Pulmonary artery endothelial cell (primary cell): ENCODE measurements around the gene APCDD1L. TPM values are rescaled to one million over a fixed set of nuclear protein-coding genes. Genes with fewer than 3 reads are reported as not detected.
A peak's percentile ranks its signal among the peaks of the same experiment; 100 is the strongest.
"Not testable (repeated sequence)": the region's sequence is repeated elsewhere in the genome, so short reads cannot be mapped to it uniquely, and the experiment has no call there.

ENCODE experiments used
- DNase-seq: peaks from one replicate; pipeline ENCODE4 v3.0.0-alpha.2; 2011; ENCODE audit warnings: low read depth, low spot score
- total RNA-seq: library from RNA; depleted of rRNA; stranded (reverse); fragments of >200 nt; gene quantifications from 2 replicates; pipeline ENCODE4 v1.2.3, GENCODE V29; 2014

The APCDD1L gene
- total RNA-seq, 1 donor from 2014 or later = 0.26 TPM

DNA sequence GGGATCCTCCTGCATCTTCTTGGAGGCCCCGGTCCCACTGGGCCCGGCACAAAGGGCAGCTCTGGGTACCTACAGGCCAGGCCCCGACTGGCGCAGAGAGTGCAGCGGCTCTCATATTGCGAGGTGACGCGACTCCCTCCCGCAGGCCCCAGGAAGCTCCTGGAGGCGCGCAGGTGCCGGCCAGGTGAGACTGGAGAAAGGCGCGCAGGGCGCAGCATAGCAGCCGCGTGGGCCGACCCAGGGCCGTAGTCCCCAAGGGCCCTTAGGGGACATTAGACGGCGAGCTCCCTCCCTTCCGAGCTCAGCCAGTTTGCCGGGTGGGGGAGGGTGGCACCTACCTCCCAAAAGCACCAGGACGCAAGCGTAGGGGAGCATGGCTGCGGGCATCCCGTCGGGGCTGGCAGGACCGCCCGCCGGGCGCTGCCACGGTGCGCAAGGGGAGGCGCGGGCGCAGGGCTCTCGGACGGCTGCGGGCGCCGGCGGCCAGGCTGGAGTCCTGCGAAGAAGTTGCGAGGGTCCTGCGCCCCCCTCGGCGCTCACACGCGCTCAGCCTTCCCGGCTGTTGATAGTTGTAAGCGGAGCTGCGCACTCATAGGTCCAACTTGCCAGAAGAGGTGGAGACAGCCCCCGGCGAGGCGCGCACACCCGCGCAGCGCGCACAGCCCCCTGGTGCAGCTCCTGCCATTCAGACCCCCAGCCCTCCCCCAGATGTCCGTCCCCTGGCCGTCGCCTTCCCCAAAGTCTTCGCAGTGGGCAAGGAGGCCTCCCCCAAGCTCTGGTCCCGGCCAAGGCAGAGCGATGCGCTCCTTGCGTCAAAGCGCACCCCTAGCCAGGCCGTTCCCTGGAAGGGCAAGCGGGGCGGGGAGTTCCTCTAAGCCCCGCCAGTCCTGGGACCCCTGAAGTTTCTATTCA, 622 bp downstream of the APCDD1L start:
- no peak for DNase-seq

DNA sequence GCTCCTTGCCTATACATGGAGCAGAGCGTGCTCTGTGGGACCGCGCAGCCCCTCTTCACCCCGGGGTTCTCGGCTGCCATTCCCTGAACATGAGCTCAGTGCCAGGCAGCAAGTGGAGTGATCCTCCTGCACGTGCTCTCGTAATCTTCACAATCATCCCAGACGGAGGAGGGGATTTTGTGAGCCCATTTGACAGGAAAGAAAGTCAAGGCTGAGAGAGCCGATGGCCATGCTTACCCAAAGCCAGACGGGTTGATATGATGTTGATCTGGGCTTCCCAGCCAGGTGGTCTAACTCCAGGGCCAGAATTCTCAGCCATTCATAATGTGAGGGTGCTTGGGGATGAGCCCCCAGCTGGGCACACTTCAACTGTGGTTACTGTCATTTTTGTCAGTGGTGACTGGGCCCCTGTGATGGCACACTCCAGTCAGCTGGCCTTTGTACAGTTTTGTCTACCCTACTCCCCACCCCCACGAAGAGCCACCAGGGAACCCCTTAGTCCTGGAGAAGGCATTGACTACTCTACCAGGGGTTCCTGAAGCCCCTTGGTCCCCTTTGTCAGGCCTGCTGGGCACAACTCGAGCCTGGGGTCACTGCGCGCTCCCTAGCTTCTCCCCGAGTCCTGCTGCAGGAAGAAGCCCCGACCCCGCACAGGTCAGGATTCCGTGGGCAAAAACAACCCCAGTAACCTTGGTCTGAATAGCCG, 1.5 kb downstream of the APCDD1L start:
- DNase-seq = no peak

DNA sequence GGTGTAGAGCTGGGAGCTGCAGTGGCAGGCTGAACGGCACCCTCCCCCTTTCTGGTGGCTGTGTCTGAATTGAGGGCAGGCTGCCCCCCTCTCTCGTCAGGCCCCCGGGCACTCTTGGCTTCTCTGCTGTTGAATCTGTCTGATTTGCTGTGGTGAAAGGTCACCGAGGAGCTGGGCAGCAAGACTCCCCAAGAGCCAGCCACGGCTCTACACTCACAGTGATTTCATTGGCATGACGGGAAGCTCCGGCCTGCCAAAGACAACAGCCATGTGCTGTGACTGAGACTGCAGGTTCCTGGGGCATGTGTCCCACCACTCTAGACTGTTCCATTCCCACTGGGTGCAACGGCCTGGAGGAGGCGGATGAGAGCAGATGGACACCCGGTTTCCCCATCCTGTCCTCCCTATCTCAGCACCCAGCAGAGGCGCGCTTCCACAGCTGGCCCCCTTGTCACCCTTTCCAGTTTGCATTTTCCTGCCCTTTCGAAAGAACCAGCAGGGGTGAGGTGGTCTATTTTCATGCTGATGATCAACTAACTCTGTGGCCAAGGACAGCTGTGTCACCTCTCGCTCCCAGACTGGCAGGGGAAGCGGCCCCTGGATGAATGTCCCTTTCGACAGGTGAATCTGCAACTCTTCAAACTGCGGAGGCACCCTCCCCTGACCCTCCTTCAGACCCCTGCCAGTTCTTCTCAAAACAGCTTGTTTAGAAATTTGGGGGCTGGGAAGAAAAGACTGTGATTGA, 2.2 kb downstream of the APCDD1L start:
- no peak for DNase-seq

DNA sequence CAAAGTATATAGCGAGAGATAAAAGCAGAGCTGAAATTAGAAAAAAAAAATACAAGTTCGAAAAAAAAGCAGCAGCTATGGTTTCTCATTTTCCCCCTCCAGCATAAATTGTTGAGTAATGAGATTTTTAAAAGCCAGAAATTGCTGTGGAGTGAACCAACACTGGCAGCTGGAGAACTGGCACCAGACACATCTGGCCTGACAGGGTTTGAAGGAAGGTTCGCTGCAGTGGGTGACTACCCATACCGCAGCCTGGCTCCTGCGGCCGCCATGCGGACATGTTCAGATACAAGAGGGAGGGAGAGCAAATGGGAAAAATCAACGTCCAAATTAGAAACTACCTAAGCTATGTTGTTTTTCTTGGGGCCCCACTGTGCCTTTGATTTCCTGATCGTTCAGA, 3.3 kb downstream of the APCDD1L start:
- DNase-seq = no peak

DNA sequence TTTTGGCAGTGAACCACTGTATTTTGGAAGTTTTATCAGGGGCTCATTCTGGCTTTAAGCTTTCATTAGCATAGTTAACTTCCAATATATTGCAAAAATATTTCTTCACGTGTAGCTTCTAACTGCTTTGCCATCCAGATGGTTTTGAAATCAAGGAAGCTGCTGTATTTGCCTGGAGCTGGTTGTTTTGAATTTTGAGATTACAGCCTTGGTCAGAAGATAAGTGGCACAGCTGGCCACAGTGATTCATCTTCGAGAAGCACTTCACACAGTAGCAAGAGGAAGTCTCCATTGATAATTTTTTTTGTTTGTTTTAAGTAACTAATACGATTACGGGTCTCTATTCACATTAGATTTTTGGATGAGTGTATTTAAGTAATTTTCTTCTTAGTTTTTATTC, 3.8 kb downstream of the APCDD1L start:
- peak; percentile 66 for DNase-seq

DNA sequence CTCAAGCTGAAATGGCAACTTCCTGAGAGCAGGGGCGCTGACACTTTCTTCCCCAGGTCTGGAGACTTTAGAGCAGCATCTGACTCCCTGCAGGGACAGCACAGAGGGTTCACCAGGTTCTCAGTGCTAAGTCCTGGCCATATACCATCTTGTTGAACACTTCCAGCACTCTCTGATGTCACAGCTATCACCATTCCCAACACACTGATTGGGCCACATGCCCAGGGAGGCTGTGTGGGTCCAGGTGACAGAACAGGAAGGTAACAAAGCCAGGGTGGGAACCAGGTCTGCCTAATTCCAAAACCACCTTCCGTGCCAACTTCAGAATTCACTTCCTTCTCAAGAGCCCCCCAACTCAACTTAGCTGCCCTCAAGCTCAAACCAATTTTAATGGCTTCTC, 4.3 kb downstream of the APCDD1L start:
- no peak for DNase-seq

DNA sequence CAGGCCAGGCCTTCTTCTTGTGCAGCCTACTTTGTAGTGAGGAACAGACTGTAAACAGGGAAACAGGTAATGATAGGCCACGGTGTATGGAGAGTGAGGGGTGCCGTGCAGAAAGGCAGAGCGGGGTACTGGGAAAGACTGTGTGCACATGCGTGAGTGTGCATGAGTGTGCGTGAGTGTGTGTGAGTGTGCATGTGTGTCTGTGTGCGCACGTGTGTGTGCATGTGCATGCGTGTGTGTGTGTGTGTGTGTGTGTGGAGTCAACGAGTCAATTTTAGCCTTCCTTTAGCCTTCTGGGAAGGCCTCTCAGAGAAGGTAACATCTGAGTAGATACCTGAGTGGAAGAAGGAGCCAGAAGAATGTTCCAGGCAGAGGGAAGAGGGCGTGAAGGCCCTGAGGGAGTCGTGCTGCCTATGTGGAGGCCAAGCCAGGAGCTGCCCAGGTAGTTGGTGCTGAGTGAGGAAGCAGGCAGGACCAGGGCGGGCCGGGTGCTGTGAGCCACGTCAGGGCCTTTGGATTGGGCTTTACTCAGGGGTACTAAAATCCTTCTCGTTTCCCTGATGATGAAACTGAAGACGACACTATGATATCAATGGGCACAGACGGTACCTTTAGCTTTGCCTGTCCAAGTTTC, 6.3 kb downstream of the APCDD1L start:
- no peak for DNase-seq

DNA sequence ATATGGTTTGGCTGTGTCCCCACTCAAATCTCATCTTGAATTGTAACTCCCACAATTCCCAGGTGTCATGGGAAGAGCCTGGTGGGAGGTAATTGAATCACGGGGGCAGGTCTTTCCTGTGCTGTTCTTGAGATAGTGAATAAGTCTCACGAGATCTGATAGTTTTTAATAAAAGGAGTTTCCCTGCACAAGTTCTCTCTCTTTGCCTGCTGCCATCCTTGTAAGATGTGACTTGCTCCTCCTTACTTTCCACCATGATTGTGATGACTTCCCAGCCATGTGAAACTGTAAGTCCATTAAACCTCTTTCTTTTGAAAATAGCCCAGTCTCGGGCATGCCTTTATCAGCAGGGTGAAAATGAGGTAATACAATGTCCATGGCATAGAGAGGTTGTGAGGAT, 8.2 kb downstream of the APCDD1L start:
- DNase-seq = not testable (repeated sequence)

DNA sequence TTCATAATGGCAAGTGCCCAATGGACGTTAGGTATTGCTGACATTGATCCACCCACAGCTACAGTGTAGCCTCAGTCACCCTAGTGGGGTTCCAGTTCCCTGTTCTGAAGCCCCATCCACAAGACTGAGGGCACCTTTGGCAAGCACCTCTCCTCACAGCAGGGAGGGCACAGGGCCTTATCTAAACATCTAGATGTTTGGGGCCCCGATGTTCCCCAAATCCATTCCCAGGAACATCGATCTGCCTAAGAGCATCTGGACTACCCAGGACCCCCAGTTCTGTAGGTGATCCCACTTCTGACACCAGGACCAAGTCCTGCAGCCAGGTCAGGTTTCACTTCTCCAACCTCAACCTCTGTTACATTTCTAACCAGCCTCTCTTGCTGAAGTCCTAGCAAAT, 10.6 kb downstream of the APCDD1L start:
- no peak for DNase-seq

DNA sequence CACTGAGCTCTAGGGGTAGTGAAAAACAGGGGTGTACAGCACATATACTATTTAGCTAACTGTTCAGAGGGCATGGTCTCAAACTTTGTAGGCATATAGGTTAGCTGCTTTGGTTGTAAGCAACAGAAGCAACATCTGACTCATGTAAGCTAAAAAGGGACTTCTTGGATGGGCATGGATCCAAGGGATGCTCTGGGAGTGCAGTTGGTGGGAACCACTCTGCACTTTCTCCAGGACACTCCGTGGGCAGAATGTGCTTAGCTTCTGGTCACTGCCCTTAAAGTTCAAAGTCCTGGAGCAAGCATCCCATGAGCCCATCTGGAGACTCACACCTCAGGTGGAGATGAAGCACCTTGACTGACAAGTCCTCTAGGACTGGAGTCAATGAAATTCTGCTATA, 11.5 kb downstream of the APCDD1L start:
- DNase-seq = no peak

DNA sequence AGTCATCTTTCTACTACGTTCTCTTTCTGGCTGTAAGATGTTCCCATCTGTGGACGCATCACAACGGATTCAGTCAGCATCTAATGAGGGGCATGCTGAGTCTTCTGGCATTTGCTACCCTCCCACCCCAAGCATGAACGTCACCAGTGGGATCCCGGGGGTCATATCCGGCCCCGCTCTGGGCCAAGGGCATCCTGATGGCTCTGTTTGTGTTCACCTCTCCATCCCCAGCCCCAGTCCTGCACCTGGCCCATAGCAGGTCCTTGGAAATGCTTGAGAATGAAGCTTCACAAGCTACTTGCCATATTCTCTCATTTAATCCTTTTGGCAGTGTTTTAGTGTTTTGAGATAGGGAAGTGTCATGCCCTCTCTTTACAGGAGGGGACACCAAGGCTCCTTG, 14.9 kb downstream of the APCDD1L start:
- DNase-seq = no peak

DNA sequence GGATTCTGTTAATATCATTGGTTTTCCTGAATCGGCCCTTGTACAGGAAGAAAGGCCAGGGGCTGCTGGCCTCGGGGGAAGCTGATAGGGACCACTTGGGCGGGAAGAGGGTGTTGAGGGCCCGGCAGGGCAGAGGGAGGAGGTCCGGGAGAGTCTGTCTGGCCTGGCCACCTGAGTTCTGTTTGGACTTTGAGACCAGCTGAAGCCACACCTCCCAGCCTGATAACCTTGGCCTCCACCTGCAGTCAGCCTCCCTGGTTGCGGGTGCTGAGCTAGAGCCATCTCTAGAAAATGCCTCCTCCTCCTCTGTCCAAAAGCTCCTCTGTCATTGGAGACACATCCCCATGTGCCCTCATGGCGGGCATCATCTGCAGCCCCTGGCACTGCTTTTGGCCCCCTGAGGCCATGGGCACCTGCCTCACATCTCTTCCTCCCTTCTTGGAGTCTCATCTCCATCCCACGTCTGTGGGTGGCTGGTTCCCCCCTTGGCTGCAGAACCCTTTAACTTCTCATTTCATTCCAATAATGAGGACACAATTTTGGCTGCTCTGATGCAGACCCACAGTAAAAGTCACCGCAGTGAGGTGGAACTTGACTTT, 16.6 kb downstream of the APCDD1L start:
- no peak for DNase-seq

DNA sequence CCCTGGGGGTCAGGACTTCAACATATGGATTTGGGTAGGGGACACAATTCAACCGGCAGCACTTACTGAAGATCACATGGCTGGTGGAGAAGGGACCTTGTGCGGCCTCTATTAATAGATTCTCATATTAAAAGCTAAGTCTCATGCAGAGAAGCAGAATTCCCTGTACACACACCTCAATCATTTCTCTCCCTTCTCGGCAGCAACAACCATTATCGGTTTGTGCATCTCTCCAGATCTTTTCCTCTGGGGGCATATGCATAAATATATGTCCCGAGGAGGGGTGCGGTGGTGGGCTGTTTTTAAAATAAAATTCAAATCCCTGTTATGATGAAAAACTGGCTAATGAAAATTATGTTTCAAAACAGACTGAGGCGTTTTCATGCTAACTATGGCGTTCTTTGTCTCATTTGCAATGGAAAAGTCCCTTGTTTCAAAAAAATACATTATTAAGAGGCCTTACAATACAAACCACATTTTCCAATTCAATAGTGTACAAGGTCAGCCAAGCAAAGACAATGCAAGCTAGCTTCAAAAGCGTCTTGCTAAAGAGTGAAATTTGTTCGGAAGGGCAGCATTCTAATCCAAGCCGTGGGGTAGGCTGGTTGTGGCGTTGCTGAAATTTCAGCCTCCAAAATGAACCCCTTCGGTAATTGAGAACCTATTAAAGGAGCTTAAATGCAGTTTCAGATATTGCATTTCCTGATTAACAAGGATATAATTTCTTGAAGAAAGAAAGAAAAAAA, 17.3 kb downstream of the APCDD1L start:
- DNase-seq = no peak

DNA sequence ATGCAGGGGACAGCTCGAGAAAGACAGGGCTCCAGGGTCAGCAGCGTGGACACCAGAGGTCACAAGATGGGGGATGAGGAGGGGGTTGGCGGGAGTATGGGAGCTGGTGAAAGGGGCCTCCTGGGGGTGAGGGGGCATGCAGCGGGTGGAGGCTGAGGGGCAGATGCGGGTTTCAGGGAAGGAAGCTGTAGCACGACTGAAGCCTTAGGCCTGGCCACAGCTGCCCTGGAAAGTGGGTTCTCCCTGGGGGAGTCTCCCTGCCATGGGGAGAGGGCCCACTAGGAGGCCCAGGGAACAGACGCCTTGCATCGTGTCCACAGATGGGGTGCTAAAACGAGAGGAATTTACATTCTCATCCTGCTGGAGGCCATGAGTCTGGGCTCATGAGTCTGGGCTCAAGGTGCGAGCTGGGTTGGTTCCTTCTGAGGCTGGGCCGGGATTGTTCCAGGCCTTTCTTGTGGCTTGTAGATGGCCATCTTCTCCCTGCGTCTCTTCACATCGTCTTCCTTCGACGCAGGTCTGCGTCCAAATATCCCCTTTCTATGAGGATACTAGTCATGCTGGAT, 18.0 kb downstream of the APCDD1L start:
- no peak for DNase-seq

DNA sequence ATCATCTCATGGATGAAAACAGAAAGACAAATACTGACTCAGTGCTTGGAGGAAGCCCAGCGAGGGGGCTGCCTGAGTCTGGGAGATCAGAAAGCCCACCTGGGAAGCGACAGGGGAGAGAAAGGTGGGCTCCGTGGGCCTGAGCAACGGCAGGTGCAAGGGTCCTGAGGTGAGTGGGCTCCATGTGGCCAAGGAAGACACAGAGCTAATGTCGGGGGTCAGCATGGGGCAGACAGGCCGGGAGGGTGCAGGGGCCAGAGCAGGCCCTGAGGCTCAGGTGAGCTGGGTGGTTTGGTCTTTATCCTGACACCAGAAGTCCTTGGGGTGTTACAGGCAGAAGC, 18.8 kb downstream of the APCDD1L start:
- no peak for DNase-seq

DNA sequence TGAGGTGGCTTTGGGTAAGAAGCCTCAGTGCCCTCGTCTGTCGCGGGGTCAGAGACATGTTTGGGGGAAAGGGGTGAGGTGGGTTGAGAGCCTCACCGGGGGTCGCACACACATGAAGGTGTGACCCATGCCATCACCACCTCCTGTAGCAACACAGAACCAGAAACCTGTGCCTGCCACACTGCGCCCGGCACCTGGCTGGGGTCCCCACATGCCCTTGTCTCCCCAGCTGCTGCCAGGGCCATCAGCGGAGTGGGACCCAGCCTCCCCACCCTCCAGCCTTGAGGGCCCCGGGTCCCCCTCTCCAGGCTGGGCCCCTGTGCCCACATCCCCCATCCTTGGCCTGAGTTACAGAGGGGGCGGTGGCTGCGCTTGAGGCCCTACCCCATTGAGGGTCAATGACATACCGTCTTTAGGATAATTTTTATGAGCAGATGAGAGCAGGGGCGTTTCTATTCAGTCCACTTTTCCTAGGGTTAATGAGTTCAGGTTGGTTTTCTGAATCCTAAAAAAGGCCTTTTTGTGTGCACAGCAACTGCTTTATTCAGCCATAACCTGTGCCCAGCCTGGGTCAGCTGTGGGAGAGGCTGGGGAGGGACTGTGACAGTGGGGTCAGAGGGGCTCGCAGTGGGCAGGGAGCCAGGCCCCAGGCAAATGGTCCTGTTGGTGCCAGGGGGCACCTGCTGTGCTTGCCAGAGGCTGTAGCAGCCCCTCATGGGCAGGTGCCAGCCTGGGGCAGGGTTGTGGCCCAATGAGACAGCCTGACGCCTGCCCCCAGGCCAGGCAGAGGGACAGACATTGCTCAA, 19.4 kb downstream of the APCDD1L start:
- no peak for DNase-seq

DNA sequence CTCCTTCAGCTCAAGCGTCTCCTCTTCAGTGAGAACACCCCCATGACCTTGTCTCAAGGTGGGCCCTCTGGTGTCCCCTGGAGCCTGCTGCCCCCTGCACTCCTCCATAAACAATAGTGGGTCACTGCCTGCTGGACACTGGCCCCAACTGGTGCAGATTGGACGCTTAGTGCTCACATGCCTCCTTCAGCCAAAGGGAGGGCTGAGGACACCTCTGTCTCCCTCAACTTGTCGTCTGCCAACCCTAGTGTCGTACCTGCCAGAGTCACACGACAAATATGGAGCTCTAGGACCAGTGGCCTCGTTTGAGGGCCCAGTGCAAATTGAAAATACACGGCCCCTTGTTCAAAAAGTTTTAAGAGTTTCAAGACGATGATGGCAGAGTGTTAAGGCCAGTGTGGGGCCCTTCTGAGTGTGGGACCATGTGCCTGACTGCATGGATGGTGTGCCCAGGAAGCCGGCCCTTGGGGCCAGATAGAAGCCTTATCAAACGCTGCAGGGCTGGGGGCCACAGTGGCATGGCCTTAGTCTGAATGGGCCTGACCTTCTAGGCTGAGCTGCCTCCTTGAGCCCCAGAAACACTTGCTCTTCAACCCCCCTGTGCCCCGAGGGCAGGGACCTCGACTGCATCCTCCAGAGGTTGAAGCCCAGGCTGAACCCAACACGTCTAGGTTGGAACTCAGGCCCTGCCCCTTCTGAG, 20.1 kb downstream of the APCDD1L start:
- no peak for DNase-seq

DNA sequence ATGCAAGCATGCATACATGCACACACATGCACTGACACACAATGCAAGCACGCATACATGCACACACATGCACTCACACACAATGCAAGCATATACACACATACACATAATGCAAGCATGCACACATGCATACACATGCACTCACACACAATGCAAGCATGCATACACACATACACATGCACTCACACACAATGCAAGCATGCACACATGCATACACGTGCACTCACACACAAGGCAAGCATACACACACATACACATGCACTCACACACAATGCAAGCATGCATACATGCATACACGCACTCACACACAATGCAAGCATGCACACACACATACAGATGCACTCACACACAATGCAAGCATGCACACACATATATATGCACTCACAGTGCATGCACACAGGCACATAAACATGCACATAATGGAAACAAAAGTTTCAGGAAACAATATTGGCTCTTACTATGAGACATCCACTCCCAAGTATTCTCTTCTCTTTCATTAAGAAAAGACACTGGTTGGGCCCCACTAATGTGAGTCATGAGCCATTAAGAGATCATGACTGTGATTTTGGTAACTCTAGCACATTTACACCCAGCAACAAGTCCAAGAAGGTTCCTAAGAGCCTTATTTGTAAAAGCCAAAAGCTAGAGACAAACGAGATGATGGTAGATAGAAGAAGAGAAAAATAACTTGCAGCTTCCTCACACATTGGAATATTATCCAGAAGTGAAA, 22.2 kb downstream of the APCDD1L start:
- DNase-seq = no peak
